Stimulated activated CD8-positive, alpha-beta memory T cell treated with anti-CD3 and anti-CD28 coated beads, Interleukin-7, amount 100 ng/mL, for 48 hours (primary cell): ENCODE measurements around the gene ARHGEF4.

ENCODE experiments used
- DNase-seq, 2 donors: peaks; one replicate each; pipeline ENCODE4 v3.0.0-alpha.2; 2020; ENCODE audit warnings: low read depth in 1 of 2; ENCODE audit errors: extremely low read depth in 1 of 2

ARHGEF4 gene

GRCh38 chr2:130850788-130851623, 14.3 kb downstream of the ARHGEF4 start:
- DNase-seq: no peak

GRCh38 chr2:130851624-130852382, 15.1 kb downstream of the ARHGEF4 start:
- DNase-seq: no peak

- no peak for DNase-seq
Observed at GRCh38 chr2:130852521-130853115, 15.9 kb downstream of the ARHGEF4 start.

- no peak for DNase-seq
Observed at GRCh38 chr2:130853391-130853790, 16.7 kb downstream of the ARHGEF4 start.

GRCh38 chr2:130854301-130854700, 17.6 kb downstream of the ARHGEF4 start:
- no peak for DNase-seq

- no peak for DNase-seq
Observed at GRCh38 chr2:130864830-130865800, 28.4 kb downstream of the ARHGEF4 start.

- DNase-seq: no peak
Observed at GRCh38 chr2:130869441-130870160, 32.9 kb downstream of the ARHGEF4 start.

DNA sequence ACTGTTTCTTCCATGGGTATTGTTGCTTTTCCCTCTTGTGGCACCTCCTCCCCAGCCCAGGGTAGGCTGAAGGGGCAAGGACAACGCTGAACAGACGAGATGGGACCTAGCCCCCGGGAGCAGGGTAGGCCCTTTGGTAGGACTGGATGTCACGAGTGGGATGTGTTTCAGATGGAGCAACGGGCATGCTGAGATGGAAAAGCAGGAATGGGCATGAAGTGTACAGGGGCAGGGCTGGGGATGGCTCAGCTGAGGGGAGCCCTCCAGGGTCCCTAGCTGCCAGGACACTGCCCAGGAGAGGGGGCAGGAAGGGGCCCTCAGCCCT, 33.4 kb downstream of the ARHGEF4 start:
- DNase-seq: no peak

- no peak for DNase-seq
Observed at GRCh38 chr2:130870779-130871178, 34.1 kb downstream of the ARHGEF4 start.

- DNase-seq: no peak
Observed at GRCh38 chr2:130871843-130872740, 35.4 kb downstream of the ARHGEF4 start.

DNA sequence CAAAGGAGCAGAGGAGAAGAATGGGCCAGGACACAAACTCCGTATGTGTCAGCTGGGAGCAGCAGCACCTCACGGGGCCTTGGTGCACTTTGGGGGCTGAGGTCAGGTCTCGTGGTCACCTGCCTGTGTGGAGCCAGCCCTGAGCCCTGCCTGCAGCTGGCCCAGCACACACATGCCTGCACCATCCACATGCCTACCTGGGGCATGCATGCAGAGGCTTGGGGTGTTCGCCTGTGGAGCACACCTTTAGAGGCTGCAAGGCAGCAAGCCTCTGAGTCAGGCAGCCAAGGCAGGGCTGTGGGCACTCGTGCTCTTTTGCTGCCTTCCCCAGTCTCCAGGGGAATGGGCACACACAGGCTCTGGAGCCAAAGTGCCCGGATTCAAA, 36.0 kb downstream of the ARHGEF4 start:
- DNase-seq: no peak

DNA sequence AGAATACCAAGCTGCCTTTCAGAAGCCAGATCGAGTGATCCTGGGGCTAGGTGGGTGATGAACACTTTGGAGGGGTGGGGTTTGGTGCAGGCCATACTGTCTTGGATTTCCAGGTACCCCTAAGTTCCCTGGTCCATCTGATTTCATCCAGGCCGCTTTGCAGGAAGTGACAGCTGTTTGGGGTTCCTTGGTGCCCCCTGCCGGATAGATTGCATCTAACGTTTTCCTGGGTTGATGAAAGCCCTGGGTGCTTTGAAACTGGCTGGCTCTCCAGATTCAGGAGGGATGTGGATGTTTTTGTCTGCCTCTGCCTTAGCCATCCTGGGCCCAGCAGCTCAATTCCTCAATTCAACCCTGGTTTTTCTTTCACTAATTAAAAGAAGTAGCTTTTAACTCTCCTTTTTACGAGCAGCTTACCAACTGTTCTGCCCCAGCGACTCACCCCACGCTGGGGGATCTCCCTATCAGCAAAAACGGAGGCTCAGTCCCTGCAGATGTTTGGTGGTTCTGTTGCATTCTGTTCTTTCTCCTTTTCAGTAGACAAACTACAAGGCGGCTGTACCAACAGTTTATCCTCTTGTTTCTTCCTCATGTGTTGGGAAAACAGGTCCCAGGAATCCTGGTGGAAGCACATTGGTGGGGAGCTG, 37.1 kb downstream of the ARHGEF4 start:
- DNase-seq: peak; percentile 14 to 25

GRCh38 chr2:130874512-130874911, 37.8 kb downstream of the ARHGEF4 start:
- DNase-seq: no peak

DNA sequence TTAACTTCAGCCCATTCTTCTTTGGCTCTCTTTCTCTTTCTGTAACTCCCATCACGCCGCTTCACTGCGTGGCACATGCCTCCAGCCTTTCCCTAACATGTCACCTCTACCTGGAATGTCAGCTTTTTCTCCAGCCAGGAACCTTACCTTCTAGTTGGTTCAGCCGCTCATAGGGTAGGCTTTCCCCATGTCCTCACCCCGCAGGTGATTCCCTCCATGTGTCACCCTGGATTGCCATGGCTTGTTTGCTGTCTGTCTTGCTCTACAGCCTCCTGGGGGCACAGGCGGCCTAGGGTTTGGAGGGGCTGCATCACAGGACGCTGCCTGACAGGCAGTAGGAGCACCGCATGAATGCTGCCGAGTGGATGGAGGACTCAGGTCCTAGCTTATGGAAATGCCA, 39.2 kb downstream of the ARHGEF4 start:
- DNase-seq: no peak

- DNase-seq: no peak
Observed at GRCh38 chr2:130877258-130877657, 40.5 kb downstream of the ARHGEF4 start.

DNA sequence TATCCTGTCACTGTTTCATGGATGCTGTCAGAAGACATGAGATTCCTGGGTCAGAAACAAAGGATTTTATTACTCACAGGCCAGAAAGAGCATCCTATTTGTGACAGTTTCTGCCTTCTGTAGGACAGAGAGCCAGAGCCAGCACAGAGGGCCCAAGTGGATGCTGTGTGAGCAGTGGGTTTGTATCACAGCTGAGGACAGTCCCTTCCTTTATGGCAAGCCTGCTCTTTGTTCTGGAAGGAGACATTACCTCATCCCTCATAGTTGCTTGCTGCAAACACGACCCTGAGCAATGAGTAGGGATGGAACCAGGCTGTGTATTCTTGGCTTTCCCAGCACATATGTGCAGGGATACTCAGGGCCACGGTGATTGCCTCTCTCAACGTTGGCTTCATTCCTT, 41.6 kb downstream of the ARHGEF4 start:
- no peak for DNase-seq

DNA sequence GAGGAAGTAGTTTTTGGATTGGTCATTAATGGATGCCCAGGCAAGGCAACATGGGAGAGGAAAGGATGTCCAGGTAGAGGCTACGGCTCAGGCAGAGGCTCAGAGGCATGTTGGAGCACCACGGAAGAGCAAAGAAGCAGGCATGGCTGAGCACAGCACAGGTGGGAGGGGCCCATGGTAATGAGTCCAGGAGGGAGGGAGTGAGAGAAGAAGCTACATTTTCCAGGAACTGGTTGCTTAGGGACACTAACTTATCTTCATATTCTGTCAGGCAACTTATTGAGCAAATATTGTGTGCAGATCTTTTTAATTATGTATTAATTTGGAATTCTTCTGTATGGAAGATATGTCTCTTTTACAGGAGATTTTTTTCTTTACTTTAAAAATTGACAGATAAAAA, 42.2 kb downstream of the ARHGEF4 start:
- DNase-seq: no peak

DNA sequence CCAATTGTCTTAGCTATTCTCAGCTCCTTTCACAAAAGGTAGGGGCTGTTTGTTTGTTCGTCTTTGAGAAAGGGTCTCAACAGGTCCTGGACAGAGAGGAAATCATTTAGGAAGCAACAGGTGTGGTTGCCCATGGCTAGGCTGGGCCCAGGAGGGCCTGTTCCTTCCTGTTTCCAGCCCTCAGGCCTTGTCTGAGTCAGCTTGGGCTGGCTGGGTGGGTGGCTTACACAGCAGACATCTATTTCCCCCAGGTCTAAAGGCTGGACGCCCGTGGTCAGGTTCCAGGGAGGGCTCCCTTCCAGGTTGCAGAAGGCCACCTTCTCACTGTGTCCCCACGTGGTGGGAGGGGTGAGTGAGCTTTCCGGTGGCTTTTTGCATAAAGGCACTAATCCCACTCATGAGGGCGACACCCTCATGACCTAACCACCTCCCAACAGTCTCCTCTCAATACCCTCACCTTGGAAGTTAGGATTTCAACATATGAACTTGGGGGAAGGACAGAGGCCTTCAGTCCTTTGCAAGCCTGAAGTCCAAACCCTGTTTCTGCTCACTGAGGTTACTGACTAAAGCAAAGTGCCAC, 45.5 kb downstream of the ARHGEF4 start:
- no peak for DNase-seq
